Cardiac muscle cell (in vitro differentiated cells and primary cell): ENCODE measurements around the gene TIGAR. TPM values are rescaled to one million over a fixed set of nuclear protein-coding genes. Genes with fewer than 3 reads are reported as not detected.

Source experiments
- DNase-seq, 2 donors: peaks; one replicate each; pipeline versions ENCODE4 v3.0.0 to v3.0.0-alpha.2; 2010 to 2017; ENCODE audit warnings: low read depth in 1 of 2, low spot score in 1 of 2
- H3K27ac ChIP-seq: fragments of 200-600 bp; sonication (generic); 2 replicates; pipeline ENCODE4 v1.5.1; 2016
- H3K27me3 ChIP-seq: fragments of 200-600 bp; sonication (generic); 2 replicates; pipeline ENCODE4 v1.6.0; 2016; ENCODE audit warnings: control low read depth
- H3K36me3 ChIP-seq: fragments of 200-600 bp; sonication (generic); 2 replicates; pipeline ENCODE4 v1.5.1; 2016; ENCODE audit warnings: control low read depth
- H3K4me1 ChIP-seq: fragments of 200-600 bp; sonication (generic); 2 replicates; pipeline ENCODE4 v1.8.1; 2017; ENCODE audit warnings: low read depth, mild to moderate bottlenecking, mixed run types
- H3K4me3 ChIP-seq: fragments of 200-600 bp; sonication (generic); 2 replicates; pipeline ENCODE4 v1.5.1; 2016; ENCODE audit warnings: mild to moderate bottlenecking
- H3K9me3 ChIP-seq: fragments of 200-600 bp; sonication (generic); 2 replicates; pipeline ENCODE4 v1.5.1; 2017; ENCODE audit warnings: low read depth, mild to moderate bottlenecking, control low read depth
- polyA plus RNA-seq: library from polyadenylated mRNA; unstranded; fragments of >200 nt; fragmentation: Nextera tagmentation; extraction: Ambion mirVana; gene quantifications from 2 replicates; pipeline ENCODE4 v1.2.1, GENCODE V29; 2016
- total RNA-seq: library from RNA; depleted of rRNA; stranded (reverse); fragments of >200 nt; gene quantifications from 2 replicates; pipeline ENCODE4 v1.2.3, GENCODE V29; 2016
- TF ChIP-seq, protein P1 (sequence below): IDR thresholded peaks from 2 replicates; pipeline ENCODE4 v1.5.1; 2012; ENCODE audit warnings: low read depth, mild to moderate bottlenecking, low read length

Gene TIGAR
- total and polyA plus RNA-seq, 2 experiments from 2014 or later: 2.7 to 16.4 TPM

DNA sequence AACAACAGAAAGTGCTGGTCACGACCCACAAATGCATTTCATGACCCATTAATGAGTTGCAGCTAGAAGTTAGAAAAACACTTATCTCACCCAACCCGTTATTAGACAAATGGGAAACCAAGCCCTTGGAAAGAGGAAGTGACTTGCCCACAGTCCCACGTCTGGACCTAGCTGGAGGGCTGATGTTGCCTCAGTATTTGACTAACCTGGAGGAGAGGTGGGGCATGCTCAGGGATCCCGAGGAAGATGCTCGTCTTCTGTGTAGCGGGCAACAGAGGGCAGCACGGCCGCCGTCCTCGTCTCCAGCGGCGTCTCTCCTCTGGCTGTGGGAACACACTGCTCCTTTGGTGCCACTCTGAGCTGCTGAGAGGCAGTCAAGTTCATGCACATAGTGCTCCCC lies 34.8 kb upstream of the TIGAR start:
- H3K27ac ChIP-seq: no peak overlapping the region
- TF ChIP-seq, protein P1, sequence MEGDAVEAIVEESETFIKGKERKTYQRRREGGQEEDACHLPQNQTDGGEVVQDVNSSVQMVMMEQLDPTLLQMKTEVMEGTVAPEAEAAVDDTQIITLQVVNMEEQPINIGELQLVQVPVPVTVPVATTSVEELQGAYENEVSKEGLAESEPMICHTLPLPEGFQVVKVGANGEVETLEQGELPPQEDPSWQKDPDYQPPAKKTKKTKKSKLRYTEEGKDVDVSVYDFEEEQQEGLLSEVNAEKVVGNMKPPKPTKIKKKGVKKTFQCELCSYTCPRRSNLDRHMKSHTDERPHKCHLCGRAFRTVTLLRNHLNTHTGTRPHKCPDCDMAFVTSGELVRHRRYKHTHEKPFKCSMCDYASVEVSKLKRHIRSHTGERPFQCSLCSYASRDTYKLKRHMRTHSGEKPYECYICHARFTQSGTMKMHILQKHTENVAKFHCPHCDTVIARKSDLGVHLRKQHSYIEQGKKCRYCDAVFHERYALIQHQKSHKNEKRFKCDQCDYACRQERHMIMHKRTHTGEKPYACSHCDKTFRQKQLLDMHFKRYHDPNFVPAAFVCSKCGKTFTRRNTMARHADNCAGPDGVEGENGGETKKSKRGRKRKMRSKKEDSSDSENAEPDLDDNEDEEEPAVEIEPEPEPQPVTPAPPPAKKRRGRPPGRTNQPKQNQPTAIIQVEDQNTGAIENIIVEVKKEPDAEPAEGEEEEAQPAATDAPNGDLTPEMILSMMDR: no peak
- no peaks in the 10 kb centered on the region for H3K27me3 ChIP-seq
- H3K4me1 ChIP-seq: peaks cover 23% of the 10 kb centered on the region
- DNase-seq: no peak
- H3K9me3 ChIP-seq: no peaks in the 10 kb centered on the region
- peaks cover 47% of the 10 kb centered on the region for H3K36me3 ChIP-seq
- no peak overlapping the region for H3K4me3 ChIP-seq

DNA sequence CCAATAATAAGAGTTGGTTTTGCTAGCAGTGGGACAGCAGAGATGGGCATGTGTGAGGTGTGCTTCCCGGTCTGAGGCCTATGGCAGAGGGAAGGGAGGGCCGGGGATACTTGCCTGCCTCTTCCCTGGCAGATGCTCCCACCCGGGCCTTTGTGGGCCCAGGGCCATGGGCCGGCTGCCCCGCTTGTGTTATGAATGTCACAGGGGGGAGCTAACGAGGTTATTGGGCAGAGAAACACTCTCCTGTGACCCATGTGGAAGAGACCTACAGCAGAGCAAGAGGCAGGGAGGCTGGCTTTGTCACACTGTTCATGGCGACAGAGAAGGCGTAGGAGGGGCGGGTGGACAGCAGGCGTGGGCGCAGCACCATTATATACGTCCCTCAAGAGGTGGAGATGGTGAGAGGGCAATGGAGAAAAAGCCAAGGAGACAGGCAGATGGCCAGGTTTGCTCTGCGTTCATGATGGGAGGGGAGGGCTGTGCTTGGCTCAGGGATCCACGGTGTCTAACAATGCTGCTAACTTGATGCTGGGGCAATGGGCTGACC lies 34.2 kb upstream of the TIGAR start:
- Histone ChIP-seq H3K36me3 (peaks cover 51% of the 10 kb centered on the region), H3K9me3 (no peaks in the 10 kb centered on the region), H3K27ac (no peak overlapping the region), H3K4me3 (no peak overlapping the region), H3K27me3 (no peaks in the 10 kb centered on the region), H3K4me1 (peaks cover 23% of the 10 kb centered on the region)
- no peak for DNase-seq
- TF ChIP-seq, protein P1: no peak

DNA sequence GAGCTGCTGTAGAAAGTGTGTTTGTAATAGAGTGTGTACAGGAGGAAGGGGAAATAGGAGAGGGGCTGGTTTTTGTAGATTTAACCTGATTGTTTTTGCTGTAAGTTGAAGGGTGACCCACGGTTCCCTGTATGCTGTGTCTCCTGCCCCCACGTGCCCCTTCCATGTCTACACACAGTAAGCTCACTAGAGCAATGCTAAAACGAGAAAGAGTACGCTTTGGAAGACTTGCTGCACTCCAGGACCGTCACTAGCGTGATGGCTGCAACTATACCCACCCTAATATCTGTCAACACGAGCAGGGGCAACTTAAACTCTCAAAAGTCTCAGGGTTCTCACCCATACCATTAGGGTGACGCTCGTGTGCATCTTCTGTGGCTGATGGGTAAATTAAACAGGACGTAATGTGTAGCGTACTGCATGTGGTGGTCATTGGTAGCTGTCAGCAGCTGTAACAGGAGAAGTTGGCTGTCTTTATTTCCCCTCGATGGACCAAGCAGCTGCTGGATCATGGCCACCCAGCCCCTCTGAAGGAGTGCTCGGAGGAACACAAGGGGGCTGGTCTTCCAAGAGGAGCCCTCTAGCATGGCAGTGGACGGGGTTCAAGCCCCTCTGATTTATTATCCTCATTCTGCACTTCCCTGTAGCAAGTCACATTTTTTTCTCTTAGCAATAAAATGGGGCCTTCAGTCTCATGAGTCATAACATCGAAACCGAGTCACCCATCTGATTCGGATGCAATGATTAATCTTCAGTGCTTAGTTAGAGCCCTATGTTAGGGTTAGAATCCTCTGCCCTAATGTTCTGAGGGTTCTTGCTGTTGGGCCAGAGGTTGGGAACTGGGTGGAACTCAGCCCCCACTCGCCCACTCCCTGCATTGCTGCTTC lies 33.4 kb upstream of the TIGAR start:
- peaks cover 51% of the 10 kb centered on the region for H3K36me3 ChIP-seq

DNA sequence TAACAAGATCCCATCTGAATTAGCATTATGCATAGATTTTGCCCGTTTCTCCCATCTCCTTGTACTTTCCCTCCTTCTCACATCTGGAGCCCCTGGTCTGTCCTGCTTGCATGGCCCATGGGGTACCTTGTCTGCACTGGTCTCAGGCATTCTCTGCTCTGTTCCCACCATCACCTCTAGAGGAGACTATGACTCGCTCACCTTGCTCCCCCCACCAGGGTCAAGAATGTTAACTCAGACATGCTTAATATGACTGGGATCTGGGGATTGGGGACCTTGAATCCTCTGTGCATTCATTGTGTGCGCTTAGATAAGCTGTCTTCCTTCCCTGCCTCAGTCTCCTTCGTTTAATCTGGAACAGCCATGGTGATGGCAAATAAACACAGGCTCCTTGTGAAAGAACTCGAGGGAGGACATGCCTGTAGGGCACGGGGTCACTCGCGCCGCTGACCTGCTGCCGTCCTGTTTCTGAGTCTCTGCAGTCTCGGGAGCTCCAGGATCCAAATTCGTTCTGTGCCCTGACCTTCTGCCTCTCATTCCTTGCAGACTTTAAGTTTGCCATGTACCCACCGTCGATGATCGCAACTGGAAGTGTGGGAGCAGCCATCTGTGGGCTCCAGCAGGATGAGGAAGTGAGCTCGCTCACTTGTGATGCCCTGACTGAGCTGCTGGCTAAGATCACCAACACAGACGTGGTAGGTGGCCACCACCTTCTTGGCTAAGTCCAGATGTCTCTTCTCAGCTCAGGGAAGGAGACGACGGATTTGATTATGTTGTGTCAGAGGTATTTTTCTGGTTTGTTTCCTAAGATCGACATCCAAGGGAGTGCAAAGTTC lies 32.5 kb upstream of the TIGAR start:
- H3K4me1 ChIP-seq: peaks cover 23% of the 10 kb centered on the region
- H3K27me3 ChIP-seq: no peaks in the 10 kb centered on the region
- TF ChIP-seq, protein P1: no peak
- peaks cover 47% of the 10 kb centered on the region for H3K36me3 ChIP-seq
- no peaks in the 10 kb centered on the region for H3K9me3 ChIP-seq
- H3K4me3 ChIP-seq: no peak overlapping the region
- H3K27ac ChIP-seq: peak overlapping the region; percentile 88
- DNase-seq: no peak

More for the DNA sequence above, 33.4 kb upstream of the TIGAR start:
- H3K9me3 ChIP-seq: no peaks in the 10 kb centered on the region
- peaks cover 23% of the 10 kb centered on the region for H3K4me1 ChIP-seq
- no peak overlapping the region for H3K4me3 ChIP-seq
- H3K27ac ChIP-seq: no peak overlapping the region
- no peaks in the 10 kb centered on the region for H3K27me3 ChIP-seq
- TF ChIP-seq, protein P1: no peak
- no peak for DNase-seq

DNA sequence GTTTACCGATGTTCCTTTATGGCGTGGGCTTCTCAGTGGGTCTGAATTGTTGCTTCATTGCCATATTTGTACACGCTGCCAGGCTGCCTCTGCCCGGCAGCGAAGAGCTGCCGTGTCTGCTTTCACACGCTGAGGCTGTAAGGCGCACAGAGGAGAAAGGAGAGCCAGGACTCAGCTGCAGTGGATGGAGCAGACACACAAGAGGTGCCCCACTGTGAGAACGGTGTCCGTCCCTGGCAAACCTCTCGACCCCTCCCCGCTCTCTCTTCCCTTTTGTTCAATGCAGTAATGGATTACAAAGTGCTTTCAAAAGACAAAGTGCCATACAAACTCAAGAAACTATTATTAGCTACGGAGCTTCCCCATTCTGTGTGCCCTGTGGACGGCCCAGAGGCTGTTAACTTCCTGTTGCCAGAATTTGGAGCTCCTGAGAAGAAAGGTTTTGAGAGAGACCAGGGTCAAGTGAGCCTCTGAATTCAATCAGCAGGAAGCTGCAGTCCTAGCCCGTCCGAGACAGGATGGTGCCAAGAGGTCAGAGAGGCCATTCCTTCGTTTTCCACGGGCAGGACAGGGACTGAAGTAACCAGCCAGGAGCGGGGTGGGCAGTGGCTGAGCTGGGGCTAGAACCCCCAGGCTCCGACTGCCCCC lies 31.7 kb upstream of the TIGAR start:
- H3K4me1 ChIP-seq: peaks cover 23% of the 10 kb centered on the region
- H3K9me3 ChIP-seq: no peaks in the 10 kb centered on the region
- H3K27ac ChIP-seq: peak overlapping the region; percentile 88
- no peaks in the 10 kb centered on the region for H3K27me3 ChIP-seq
- DNase-seq: peak in 1 of 2 donors; percentile 55
- TF ChIP-seq, protein P1: no peak
- peaks cover 41% of the 10 kb centered on the region for H3K36me3 ChIP-seq
- no peak overlapping the region for H3K4me3 ChIP-seq
